ENCODE data around the gene CITED2.

The CITED2 gene

DNA sequence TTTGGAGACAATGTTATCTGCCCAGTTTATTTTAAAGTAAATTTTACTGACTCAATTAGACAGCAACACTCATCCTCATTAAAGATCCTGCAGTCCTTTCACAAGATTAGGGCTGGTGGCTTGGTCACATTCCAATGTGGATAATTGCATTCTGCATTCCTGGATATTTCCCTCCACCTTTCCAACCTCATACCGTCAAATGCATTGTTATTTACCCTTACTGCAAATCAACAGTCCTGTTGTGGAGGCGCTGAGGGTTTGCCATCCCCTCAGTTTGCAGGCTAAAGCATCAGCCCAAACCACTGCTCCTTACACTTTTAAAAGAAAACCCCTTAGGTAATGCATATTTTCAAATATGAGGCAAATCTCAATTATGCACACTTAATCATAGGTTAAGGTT is 5.4 kb downstream of the CITED2 start:
- in situ Hi-C loops (cut with MboI; ENCODE audit: low sequenced_read_pairs): loop anchor here (10.0 to 25.0 kb wide), 3 partner anchors 144 to 557 kb away; no protein-coding TSS in a partner anchor

DNA sequence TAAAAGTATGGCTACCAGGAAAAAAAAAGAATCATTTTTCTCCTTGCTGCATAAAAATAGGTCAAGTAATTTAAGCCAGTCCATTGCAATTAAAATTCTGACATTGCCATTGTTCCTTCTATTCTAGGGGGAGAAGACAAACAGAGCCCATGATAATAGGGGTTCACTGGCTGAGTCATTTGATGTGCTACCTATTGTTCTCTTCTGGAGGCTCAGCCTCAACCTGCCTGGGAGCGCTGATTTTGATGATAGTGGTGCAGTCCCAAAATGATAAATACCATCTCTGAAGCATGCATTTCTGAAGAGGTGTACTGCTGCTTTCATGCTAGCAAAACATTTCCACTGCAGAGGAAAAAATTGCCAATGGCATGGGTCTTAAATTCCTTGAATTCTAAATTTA is 5.8 kb downstream of the CITED2 start:
- in situ Hi-C loops (cut with MboI; ENCODE audit: low sequenced_read_pairs): loop anchor here (10.0 to 25.0 kb wide), 3 partner anchors 144 to 556 kb away; no protein-coding TSS in a partner anchor

DNA sequence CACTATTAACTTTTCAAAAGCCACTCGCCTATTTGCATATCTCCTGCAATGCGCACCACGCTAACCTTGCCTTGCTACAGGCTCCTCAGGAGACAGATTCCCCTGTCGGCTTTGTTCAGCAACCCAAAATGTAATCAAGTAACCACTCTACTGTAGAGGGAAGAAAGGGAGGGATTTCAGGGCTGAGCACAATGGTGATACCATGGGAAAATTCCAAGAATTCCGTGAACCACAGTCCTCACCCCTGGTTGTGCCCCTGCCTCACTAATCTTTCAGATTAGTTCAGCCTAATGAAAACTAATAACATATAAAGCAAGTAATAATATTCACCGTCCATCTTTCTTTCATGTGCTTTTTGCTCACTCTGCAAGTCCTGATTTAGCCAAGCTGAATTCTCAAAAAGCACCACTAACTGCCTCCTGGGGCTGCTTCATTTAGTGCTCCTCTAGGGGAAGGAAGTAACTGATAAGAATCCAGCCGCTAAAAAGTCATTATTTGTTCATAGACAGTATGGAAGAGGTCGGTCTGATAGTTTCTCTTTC is 6.6 kb downstream of the CITED2 start:
- in situ Hi-C loops (cut with MboI; ENCODE audit: low sequenced_read_pairs): loop anchor here (10.0 to 25.0 kb wide), 3 partner anchors 143 to 556 kb away; no protein-coding TSS in a partner anchor

DNA sequence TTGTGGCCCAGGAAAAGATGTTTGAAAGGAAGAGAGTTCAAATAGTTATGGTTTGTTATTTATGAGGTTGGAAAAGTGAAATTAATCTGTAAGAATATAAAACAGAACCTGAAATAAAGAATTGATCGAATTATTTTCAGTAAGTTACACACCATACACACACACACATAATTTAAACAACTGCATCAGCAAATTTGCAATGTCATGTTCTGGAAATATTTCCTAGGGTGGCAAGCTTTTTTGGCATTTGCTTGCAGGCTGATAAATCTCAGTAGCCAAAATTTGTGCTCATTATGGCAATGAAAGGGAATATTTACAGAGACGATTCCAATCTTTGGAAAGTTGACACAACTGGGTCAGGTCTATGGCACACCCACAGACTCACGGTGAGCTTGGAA is 9.5 kb downstream of the CITED2 start:
- in situ Hi-C loops (cut with MboI; ENCODE audit: low sequenced_read_pairs): loop anchor here (10.0 to 25.0 kb wide), 3 partner anchors 140 to 553 kb away; no protein-coding TSS in a partner anchor

DNA sequence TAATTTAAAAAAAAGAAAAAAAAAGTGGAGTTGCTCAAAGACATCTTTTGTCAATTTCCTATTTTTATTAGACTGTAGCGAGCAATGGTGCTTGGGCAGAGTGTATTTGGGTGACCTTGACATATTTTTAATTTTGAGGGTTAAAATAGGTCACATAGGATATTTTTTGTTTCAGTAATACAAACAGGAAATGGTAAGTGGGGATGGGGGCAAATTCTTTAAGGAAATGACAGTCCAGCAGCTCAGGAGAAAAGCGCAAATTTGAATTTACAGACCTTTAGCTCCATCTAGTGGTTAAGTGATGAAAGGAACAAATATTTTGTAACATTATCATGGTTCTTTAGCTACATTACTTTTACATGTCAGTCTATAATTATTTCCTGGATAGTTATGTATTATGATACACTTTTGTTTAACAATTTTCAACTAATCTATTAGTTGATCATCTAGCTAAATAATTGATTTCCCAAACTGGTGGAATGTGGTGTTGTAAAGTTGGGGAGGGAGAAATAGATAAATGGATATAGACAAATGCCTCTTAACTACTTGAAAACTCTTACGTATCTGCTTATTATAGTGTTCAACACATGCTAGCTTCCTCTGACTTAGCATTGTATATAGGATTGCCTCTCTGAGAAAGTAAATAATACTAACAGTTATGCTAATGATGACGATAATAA is 10.0 kb downstream of the CITED2 start:
- in situ Hi-C loops (cut with MboI; ENCODE audit: low sequenced_read_pairs): loop anchor here (10.0 to 25.0 kb wide), 3 partner anchors 140 to 552 kb away; no protein-coding TSS in a partner anchor

DNA sequence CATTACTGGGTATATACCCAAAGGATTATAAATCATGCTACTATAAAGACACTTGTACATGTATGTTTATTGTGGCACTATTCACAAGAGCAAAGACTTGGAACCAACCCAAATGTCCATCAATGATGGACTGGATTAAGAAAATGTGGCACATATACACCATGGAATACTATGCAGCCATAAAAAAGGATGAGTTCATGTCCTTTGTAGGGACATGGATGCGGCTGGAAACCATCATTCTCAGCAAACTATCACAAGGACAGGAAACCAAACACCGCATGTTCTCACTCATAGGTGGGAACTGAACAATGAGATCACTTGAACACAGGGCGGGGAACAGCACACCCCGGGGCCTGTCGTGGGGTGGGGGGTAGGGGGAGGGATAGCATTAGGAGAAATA is 10.7 kb downstream of the CITED2 start:
- in situ Hi-C loops (cut with MboI; ENCODE audit: low sequenced_read_pairs): loop anchor here (10.0 to 25.0 kb wide), 3 partner anchors 139 to 551 kb away; no protein-coding TSS in a partner anchor

DNA sequence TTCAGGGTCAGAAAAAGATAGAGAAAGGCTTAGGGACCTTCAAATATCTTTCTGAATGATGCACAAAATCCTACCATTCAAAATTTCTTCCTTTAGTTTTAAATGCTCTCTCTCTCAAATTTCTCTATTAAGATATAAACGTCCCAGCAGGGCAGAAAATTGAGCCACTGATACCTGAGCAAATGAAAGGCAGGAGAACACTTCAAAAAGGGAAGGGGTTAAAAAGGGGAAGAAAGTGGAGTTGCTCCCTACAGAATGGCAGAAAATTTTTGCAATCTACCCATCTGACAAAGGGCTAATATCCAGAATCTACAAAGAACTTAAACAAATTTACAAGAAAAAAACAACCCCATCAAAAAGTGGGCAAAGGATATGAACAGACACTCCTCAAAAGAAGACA is 11.3 kb downstream of the CITED2 start:
- in situ Hi-C loops (cut with MboI; ENCODE audit: low sequenced_read_pairs): loop anchor here (10.0 to 25.0 kb wide), 3 partner anchors 138 to 551 kb away; no protein-coding TSS in a partner anchor

DNA sequence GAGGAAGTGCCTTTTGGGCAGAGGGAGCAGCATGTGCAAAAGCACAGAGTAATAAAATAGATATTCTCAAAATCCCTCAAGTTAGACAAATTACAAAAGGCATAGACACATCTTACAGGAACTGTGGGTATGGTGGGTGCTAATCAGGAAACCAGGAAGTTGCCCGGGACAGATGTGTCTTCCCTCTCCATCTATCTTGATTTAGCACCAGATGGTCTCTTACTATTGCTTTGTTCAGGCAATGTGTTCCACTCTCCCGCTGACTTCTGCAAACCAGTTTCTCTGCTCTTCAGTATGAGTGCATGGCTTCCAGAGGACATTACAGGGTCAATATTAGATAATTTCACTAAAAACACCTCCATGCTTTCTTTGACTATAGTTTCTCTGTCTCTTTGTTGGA is 13.2 kb downstream of the CITED2 start:
- in situ Hi-C loops (cut with MboI; ENCODE audit: low sequenced_read_pairs): loop anchor here (10.0 to 25.0 kb wide), 3 partner anchors 136 to 549 kb away; no protein-coding TSS in a partner anchor

DNA sequence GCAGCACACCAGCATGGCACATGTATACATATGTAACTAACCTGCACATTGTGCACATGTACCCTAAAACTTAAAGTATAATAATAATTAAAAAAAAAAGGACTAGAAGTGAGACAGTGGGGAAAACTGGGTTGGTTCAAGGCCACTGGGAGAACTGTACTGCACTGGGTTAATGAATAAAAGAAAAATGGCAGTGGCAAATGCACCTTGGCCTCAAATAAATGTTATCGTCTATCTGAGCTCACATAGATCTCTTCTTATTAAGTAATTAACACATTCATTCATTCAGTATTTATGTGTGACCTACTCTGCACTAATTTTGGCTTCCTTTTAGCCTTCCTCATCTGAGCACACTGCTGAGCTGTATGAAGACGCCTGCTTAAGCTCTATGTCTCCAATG is 17.5 kb downstream of the CITED2 start:
- in situ Hi-C loops (cut with MboI; ENCODE audit: low sequenced_read_pairs): loop anchor here (25.0 kb wide), 1 partner anchor 545 kb away; no protein-coding TSS in a partner anchor

DNA sequence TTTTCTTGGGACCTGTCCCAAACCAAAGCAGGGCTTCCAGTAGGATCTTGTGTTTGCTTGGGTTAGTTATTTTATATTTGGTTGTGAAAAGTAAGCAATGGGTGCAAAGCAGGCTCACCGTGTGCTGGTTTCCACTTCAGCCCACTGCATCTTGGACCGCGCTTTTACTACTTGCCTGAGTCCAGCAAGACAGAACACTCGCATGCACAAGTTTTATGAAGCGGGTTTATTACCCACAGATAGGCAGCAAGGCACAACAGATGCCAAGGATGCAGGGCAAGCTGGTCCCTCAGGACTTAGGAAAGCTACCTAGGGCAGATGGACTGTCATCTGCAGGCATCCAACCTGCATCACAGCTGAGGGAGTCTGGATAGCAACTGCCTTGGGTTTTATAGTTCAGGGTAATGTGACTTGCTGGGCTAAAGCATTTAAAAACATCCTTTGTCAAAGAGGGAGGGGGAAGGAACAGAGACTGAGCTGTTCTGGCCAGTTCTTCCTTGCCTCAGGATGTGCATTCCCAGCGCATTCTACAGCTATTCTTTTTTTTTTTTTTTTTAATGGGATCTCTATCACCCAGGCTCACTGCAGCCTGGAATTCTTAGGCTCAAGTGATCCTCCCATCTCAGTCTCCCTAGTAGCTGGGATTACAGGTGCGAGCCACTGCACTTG is 18.5 kb downstream of the CITED2 start:
- in situ Hi-C loops (cut with MboI; ENCODE audit: low sequenced_read_pairs): loop anchor here (25.0 kb wide), 1 partner anchor 544 kb away; no protein-coding TSS in a partner anchor

DNA sequence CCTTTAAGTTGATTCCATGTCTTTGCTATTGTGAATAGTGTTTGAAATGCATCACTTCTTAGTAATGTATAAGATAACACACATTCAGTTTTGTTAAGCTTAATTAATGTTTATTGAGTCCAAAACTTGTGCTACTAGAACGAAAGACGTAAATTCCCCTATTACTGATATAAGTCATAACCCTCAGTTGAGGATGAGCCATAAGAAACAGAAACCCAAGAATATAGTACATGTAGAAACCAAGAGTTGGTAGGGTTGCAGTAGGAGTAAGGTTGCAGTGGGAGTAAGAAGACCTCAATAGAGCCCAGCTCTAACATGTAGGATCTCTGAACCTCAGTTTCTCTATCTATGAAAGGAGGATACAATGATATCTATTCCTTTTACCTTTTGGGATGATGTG is 19.3 kb downstream of the CITED2 start:
- in situ Hi-C loops (cut with MboI; ENCODE audit: low sequenced_read_pairs): loop anchor here (25.0 kb wide), 1 partner anchor 543 kb away; no protein-coding TSS in a partner anchor

DNA sequence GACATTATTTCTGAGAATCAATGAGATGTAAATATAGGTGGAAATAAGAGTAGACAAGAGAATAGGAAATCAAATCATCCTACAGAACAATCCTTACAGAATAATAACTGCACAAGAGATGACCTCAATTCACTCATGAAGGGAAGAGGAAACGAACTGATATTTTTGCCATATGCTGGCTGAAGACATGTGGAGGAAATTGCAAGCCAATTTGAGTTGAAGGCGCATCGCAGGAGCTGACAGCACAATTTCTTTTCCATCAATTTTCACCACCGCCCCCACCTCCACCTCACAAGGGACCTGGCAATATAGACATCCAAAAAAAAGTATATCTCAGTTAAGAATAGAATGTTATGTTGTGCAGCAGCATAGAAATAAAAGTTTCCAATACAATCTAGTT is 20.3 kb downstream of the CITED2 start:
- in situ Hi-C loops (cut with MboI; ENCODE audit: low sequenced_read_pairs): loop anchor here (25.0 kb wide), 1 partner anchor 542 kb away; no protein-coding TSS in a partner anchor

DNA sequence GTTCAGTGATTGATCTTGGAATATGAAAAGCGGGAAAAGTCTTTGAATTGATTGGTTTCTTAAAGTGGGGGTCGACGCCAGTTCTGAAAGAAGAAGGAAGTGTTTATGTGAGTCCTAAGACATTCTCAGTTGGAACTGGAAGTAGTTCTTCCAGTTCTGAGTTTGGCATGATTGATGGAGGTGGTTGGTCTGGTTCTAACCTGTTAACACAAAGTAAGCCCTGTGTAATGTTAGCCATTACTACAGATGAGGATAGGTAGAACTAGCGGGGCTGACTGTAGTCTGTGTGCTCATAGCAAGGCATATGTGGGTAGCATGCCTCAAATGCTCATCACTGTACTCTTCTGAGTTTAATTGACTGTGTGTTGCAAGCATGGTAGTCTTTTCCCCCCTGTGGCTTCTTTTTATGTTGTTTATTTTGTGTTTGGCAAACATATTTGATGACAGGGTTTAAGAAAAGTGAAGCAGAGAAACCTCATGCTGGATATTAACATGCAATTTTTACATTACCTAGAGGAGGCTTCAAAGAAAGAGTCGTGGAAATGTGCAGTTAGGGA is 24.9 kb downstream of the CITED2 start:
- in situ Hi-C loops (cut with MboI; ENCODE audit: low sequenced_read_pairs): loop anchor here (25.0 kb wide), 1 partner anchor 537 kb away; no protein-coding TSS in a partner anchor

DNA sequence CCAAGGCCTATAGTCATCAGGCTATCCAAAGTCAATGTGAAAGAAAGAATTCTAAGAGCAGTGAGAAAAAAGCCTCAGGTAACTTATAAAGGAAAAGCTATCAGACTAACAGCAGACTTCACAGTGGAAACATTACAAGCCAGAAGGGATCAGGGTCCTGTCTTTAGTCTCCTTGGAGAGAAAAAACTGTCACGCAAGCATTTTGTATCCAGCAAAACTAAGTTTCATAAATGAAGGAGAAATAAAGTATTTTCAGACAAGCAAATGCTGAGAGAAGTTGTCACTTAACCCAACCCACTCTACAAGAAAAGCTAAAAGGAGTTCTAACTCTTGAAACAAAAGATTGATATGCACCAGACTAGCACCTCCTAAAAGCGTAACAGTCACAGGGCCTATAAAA is 28.1 kb downstream of the CITED2 start:
- in situ Hi-C loops (cut with MboI; ENCODE audit: low sequenced_read_pairs): no loop called here

DNA sequence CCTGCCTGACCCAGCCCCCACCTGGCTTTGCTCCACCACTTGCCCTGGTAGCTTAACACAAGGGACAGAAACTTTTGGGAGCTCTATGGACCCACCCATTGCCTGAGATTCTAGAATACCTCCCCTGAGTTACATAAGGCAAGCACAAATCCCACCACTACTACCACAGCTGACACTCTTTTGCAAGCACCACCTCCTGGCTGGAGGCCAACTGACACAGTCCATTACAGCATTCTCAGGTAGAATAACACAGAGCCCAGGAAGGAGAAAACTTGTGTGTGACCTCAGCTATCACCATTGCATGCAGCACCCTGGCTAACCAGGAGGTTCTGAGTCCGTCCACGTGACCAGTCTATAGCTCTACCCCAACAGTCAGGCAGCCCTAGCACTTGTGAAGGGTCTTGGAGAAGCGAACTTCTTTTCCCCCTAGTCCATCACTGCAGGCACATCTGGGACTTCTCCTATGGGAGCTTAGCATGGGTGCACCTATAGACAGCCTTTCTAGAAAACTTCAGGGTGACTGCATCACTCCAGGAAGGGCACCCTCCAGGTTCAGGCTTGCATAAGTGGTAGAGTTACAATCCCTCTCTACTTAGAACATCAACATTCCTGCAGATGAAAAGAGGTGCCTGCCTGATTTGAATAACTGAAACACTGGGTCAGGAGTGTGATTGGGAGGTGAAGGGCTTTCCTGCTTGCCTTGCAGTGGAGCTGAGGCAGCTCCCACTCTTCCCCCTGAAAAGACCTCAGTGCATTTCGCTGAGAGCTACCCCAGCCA is 30.1 kb downstream of the CITED2 start:
- in situ Hi-C loops (cut with MboI; ENCODE audit: low sequenced_read_pairs): no loop called here

DNA sequence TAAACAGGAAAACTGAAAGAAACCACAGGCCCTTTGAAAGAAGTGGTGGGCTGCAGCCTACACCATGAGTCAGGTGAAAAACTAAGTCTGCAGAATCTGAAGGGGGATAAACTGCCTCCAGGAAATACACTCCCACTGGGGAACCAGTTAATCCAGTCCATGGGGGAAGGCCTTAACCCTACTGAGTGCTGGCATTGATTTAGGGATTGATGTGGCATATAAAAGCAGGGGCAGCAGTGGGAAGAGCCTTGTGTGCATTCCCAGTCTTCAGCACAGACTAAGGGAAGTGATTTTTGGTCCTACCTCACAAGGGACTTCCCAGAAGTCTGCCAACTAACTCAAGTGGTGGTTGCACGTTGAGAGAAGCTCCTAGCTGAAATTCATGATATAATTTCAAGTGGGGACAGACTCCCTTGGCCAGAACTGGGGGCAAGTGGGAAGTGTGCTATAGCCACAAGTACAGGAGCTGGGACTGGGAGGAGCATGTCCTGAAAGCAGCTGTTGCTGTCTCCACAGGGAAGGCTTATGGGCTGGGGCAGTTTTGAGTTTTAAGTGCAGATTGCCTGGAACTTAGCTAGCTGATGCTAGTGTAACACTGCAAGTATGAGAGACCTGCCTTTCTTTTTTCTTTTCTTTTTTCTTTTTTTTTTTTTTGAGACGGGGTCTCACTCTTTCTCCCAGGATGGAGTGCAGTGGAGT is 31.2 kb downstream of the CITED2 start:
- in situ Hi-C loops (cut with MboI; ENCODE audit: low sequenced_read_pairs): no loop called here

DNA sequence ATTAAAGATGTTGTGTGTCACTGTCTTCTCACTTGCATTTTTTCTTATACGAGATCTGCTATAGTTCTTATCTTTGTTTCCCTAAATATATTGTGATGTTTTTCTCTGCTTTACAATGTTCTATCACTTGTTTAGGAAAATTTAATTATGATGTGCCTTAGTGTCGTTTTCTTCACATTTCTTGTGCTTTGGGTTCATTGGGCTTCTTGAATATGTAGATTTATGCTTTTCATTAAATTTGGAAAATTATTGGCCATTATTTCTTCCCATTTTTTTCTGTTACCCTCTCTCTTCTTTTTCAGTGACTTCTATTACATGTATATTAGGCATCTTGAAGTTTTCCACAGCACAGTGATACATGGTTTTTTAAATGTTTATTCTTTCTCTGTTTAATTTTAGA is 33.4 kb downstream of the CITED2 start:
- in situ Hi-C loops (cut with MboI; ENCODE audit: low sequenced_read_pairs): no loop called here

DNA sequence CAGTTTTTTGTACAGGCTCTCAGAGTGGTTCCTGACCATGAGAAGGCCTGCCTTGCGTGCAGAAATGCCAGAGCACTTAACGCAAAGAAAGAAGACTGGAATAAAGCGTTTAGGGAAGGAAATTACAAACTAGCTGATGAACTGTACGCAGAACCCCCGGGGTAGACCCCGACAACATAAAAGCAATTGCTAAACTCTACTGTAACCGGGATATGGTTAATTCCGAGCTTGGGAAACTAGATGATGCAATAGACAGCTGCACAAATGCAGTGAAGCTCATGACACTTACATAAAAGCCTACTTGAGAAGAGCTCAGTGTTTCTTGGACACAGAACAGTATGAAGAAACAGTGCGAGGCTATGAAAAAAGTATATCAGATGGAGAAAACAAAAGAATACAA is 35.7 kb downstream of the CITED2 start:
- in situ Hi-C loops (cut with MboI; ENCODE audit: low sequenced_read_pairs): no loop called here

DNA sequence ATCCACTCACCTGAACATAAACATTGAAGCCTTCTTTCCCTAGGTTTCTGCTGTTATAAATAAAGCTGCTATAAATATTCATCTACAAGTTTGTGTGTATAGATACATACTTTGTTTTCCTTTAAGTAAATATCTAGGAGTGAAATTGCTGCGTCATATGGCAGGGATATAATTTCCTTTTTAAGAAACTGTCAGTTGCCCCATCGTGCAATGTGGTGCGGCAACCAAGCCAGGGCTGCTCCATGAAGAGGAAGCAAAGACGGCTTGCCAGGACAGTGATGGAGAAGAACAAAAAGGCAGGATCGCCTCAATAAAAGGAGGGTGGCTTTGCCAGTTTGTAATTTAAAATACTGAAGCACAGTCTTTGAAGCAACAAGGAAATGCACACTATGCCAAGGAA is 36.6 kb downstream of the CITED2 start:
- in situ Hi-C loops (cut with MboI; ENCODE audit: low sequenced_read_pairs): no loop called here

DNA sequence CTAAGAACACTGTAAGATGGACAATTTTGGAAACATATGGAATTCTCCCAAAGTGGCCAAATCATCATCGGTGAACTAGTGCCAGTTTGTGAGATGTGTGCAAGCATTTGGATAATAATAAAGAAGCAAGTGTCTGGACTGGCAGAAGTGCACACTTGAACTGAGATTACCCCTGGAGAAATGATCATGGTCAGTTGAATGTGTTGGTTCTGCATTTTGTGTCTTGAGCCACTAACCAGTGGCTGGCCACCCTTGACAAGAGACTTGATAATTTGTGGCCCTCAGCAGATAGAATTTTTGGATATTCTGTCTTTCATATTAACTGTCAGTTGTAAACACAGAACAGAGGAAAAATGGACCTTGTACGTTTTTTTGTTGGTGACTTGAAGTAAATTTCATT is 37.4 kb downstream of the CITED2 start:
- in situ Hi-C loops (cut with MboI; ENCODE audit: low sequenced_read_pairs): no loop called here
